T-cell (primary cell): ENCODE data around the gene SCTR. TPM values are rescaled to one million over a fixed set of nuclear protein-coding genes. Genes with fewer than 3 reads are reported as not detected.

Experiments used
- ATAC-seq, 4 experiments: fragments of 200-7000 bp in 3 of 4; fragments of 150-1000 bp in 1 of 4; cut with Tn5 transposase; replicated peaks in 1 of 4; 1 replicate in 3 of 4; 2 replicates in 1 of 4; pipeline ENCODE4 v1.10.0; 2021; ENCODE audit warnings: moderate library complexity in 3 of 4, mild to moderate bottlenecking in 2 of 4, moderate number of reproducible peaks in 1 of 4
- CTCF ChIA-PET, 2 donors: fragments of 300-600 bp; sonication (Branson Sonifier 250); formaldehyde crosslinking; loops; one replicate each; lab custom pipeline; 2022; ENCODE audit warnings: antibody characterized with exemption in 2 of 2; lab: Charles Lee
- POLR2A ChIA-PET, 2 donors: fragments of 300-600 bp; sonication (Branson Sonifier 250); formaldehyde crosslinking; loops; one replicate each; lab custom pipeline; 2022; ENCODE audit warnings: antibody characterized with exemption in 2 of 2; lab: Charles Lee
- DNase-seq, 35 experiments: peaks; one replicate each; pipeline versions ENCODE4 v3.0.0 to v3.0.0-alpha.2; 2013 to 2023
- H3K27ac ChIP-seq: one replicate; pipeline ENCODE4 v1.5.1; 2013; ENCODE audit warnings: low read length
- H3K27me3 ChIP-seq, 2 experiments: replicated peaks in 1 of 2; 1 replicate in 1 of 2; 2 replicates in 1 of 2; pipeline versions ENCODE4 v1.6.1 to v1.7.0; 2013; ENCODE audit warnings: low read length in 1 of 2, mixed read lengths in 1 of 2; ENCODE audit not compliant: control insufficient read depth in 2 of 2, insufficient read depth in 2 of 2; ENCODE audit errors: extremely low read depth in 1 of 2
- H3K36me3 ChIP-seq, 2 donors: 1 replicate in 1 of 2; 2 replicates in 1 of 2; pipeline versions ENCODE4 v1.6.1 to v1.7.0; 2013; ENCODE audit warnings: low read length in 1 of 2; ENCODE audit not compliant: control insufficient read depth in 2 of 2, insufficient read depth in 1 of 2; ENCODE audit errors: extremely low read depth in 1 of 2
- H3K4me1 ChIP-seq, 2 experiments: 1 replicate in 1 of 2; 2 replicates in 1 of 2; pipeline versions ENCODE4 v1.6.1 to v1.7.0; 2013; ENCODE audit warnings: low read length in 2 of 2, mixed read lengths in 1 of 2; ENCODE audit not compliant: insufficient read depth in 2 of 2, control insufficient read depth in 1 of 2; ENCODE audit errors: extremely low read depth in 1 of 2
- H3K4me3 ChIP-seq, 2 donors: 1 replicate in 1 of 2; 2 replicates in 1 of 2; pipeline versions ENCODE4 v1.5.1 to v1.7.0; 2013; ENCODE audit warnings: mild to moderate bottlenecking in 2 of 2, low read length in 1 of 2, moderate library complexity in 1 of 2; ENCODE audit not compliant: control insufficient read depth in 1 of 2; ENCODE audit errors: extremely low read depth in 1 of 2
- H3K9me3 ChIP-seq: 2 replicates; pipeline ENCODE4 v1.7.0; 2013
- H3K27ac Mint-ChIP-seq, 2 donors: one replicate each; pipeline ENCODE4 v1.8.0; 2020 to 2021; ENCODE audit warnings: mild to moderate bottlenecking in 2 of 2, mixed read lengths in 2 of 2
- H3K27me3 Mint-ChIP-seq, 2 donors: one replicate each; pipeline ENCODE4 v1.8.0; 2021 to 2022; ENCODE audit warnings: mixed read lengths in 2 of 2
- H3K36me3 Mint-ChIP-seq: one replicate; pipeline ENCODE4 v1.8.0; 2021; ENCODE audit warnings: mixed read lengths
- H3K4me1 Mint-ChIP-seq, 3 donors: one replicate each; pipeline ENCODE4 v1.8.0; 2020 to 2022; ENCODE audit warnings: mixed read lengths in 3 of 3, mild to moderate bottlenecking in 1 of 3
- H3K4me3 Mint-ChIP-seq, 3 donors: one replicate each; pipeline ENCODE4 v1.8.0; 2020 to 2022; ENCODE audit warnings: mild to moderate bottlenecking in 3 of 3, mixed read lengths in 3 of 3, moderate library complexity in 3 of 3
- H3K9me3 Mint-ChIP-seq, 3 donors: one replicate each; pipeline ENCODE4 v1.8.0; 2020 to 2022; ENCODE audit warnings: mixed read lengths in 3 of 3
- WGBS: methylation state at CpG from one replicate; pipeline ENCODE4 v1.1.5; 2013; ENCODE audit warnings: missing lambda C conversion rate; ENCODE audit not compliant: insufficient coverage; 5-methylcytosine and 5-hydroxymethylcytosine counted together
- total RNA-seq, 35 experiments: library from RNA in 6 of 35; stranded (reverse) in 6 of 35; fragments of 120-200 nt in 1 of 35; gene quantifications; one replicate each; pipeline versions ENCODE4 v1.2.1 to v1.2.4 and lab custom pipeline; 2013 to 2026

SCTR gene
- total RNA-seq, 5 donors from 2014 or later (not counting 1 experiment from before 2014, with no cell fraction given): not detected

DNA sequence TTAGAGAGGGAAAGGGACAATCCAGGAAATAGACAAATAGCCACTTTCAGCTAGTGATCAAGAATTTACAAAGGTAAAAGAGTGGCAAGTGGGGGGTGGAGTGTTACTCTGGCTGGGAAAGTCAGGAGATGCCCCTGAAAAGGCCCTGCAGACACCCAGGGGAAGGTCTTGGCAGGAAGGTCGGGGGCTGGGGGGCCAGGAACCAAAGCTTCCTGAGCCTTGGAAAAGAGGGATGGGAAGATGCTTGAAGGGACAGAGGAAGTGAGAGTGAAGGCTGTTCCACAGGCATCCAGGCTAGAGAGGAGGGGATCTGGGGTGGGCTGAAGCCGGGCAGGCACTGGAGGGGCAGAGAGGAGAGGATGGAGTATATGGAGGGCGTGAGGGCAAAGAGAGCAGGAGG is 96.5 kb downstream of the SCTR start:
- Mint-ChIP-seq H3K4me1 (peaks cover 6 to 12% (median 10%) of the 10 kb centered on the region in 3 donors), H3K27me3 (peaks cover 53 to 78% of the 10 kb centered on the region in 2 donors), H3K9me3 (no peaks in the 10 kb centered on the region), H3K27ac (no peak overlapping the region), H3K36me3 (no peaks in the 10 kb centered on the region), H3K4me3 (no peak overlapping the region)
- no peaks in the 10 kb centered on the region for H3K36me3 ChIP-seq
- no peak overlapping the region for H3K27ac ChIP-seq
- WGBS: 50% methylated on average over 2 of the region's 3 CpGs
- H3K9me3 ChIP-seq: no peaks in the 10 kb centered on the region
- H3K4me3 ChIP-seq: no peak overlapping the region
- DNase-seq (no peak), ATAC-seq (no peak)
- CTCF ChIA-PET: no interaction called here
- H3K27me3 ChIP-seq: peaks cover 0 to 64% of the 10 kb centered on the region in 2 experiments
- peaks cover 0 to 12% of the 10 kb centered on the region in 2 experiments for H3K4me1 ChIP-seq
- POLR2A ChIA-PET: no interaction called here

DNA sequence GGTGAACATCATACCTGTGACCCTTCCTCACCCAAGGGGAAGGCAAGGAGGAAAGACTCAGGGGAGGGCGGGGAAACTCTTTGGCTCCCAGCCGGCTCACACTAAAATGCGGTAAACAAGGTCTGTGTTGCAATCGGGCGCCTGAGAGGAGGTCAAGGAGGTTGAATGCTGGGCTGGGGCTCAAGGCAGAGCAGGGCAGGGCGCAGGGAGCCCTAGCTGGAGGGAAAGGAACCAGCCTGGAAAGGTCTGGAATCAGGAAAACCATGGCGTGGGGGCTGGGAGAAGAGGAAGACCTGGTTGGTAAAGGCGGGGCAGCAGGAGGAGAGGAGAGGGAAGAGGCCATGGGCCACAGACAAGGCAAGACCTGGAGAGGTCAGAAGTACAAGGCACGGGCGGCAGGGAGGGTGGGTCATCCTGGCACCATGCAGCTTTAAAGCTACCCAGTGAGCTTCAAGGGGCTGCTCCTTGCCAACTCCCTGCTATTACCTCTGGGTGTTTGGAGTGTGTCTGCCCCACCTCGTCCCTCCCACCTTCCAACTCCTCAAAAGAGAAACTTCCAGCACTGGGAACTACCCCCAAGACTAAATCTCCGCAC is 97.4 kb downstream of the SCTR start:
- H3K27me3 Mint-ChIP-seq: peaks cover 47 to 73% of the 10 kb centered on the region in 2 donors
- no peak overlapping the region for H3K4me3 ChIP-seq
- H3K27ac Mint-ChIP-seq: no peak overlapping the region
- H3K9me3 Mint-ChIP-seq: peaks cover 0 to 2% (median 0%) of the 10 kb centered on the region in 3 donors
- no peak for DNase-seq
- no peak for ATAC-seq
- CTCF ChIA-PET: no interaction called here
- POLR2A ChIA-PET: no interaction called here
- H3K4me3 Mint-ChIP-seq: no peak overlapping the region
- H3K9me3 ChIP-seq: no peaks in the 10 kb centered on the region
- peaks cover 0 to 55% of the 10 kb centered on the region in 2 experiments for H3K27me3 ChIP-seq
- H3K27ac ChIP-seq: no peak overlapping the region
- H3K36me3 ChIP-seq: no peaks in the 10 kb centered on the region
- peaks cover 0 to 5% (median 2%) of the 10 kb centered on the region in 3 donors for H3K4me1 Mint-ChIP-seq
- 80% methylated on average over 7 of the region's 12 CpGs for WGBS
- H3K4me1 ChIP-seq: peaks cover 0 to 5% of the 10 kb centered on the region in 2 experiments
- no peaks in the 10 kb centered on the region for H3K36me3 Mint-ChIP-seq

DNA sequence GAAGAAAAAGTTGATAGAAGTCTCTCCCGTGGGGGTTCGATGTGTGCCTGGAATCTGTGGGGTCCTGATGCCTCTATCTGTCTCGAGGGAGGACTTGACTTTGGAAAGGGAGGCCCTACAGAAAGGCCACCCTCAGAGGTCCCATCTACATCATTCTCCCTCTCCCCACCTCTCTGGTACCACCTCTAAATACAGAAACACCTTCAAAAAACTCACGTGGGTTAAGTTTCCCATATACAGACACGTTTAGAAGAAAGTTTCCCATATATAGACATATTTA is 97.9 kb downstream of the SCTR start:
- POLR2A ChIA-PET: no interaction called here
- ATAC-seq (no peak), DNase-seq (no peak)
- peaks cover 0 to 7% (median 0%) of the 10 kb centered on the region in 3 donors for H3K9me3 Mint-ChIP-seq
- H3K27ac ChIP-seq: no peak overlapping the region
- H3K4me3 Mint-ChIP-seq: no peak overlapping the region
- H3K27me3 ChIP-seq: peaks cover 0 to 54% of the 10 kb centered on the region in 2 experiments
- peaks cover 0 to 2% of the 10 kb centered on the region in 2 experiments for H3K4me1 ChIP-seq
- H3K4me1 Mint-ChIP-seq: peaks cover 0 to 5% (median 2%) of the 10 kb centered on the region in 3 donors
- WGBS: 79% methylated on average over 3 of the region's 5 CpGs
- no peak overlapping the region for H3K4me3 ChIP-seq
- H3K27me3 Mint-ChIP-seq: peaks cover 52 to 78% of the 10 kb centered on the region in 2 donors
- no peaks in the 10 kb centered on the region for H3K36me3 ChIP-seq
- H3K9me3 ChIP-seq: no peaks in the 10 kb centered on the region
- H3K27ac Mint-ChIP-seq: no peak overlapping the region
- CTCF ChIA-PET: no interaction called here
- H3K36me3 Mint-ChIP-seq: no peaks in the 10 kb centered on the region

DNA sequence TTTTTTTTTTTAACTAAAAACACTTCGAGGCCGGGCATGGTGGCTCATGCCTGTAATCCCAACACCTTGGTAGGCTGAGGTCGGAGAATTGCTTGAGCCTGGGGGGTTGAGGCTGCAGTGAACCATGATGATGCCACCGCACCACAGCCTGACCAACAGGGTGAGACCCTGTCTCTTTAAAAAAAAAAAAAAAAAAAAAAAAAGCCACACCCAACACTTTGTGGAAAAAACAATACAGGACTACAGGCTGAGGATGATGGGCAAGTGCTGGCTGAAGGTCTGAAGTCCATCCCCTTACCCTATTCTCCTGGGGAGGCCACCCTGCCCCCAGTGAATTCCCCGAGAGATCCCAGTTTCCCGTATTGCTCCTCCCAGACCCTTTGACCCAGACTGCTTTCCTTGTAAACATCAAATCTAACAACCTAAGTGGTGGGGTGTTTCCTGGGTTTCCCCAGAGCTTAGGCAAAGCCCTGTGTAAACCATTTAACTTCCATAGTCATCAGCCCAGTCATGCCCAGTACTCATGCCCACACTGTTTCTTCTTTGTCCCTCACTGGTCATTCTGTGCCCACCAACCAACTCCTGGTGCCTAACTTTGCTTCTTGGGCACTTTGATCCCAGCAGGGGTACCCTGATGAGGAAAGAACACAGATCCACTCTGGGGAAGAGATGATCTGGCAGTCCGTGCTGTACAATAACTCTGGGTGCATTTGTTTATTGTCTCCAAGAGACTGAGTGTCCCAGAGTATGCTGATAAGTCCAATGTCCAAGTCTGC is 98.5 kb downstream of the SCTR start:
- H3K36me3 Mint-ChIP-seq: no peaks in the 10 kb centered on the region
- H3K27me3 Mint-ChIP-seq: peaks cover 52 to 73% of the 10 kb centered on the region in 2 donors
- H3K36me3 ChIP-seq: no peaks in the 10 kb centered on the region
- CTCF ChIA-PET: no interaction called here
- 60% methylated on average over 1 of the region's 7 CpGs for WGBS
- H3K27ac Mint-ChIP-seq: no peak overlapping the region
- H3K9me3 ChIP-seq: no peaks in the 10 kb centered on the region
- no peak overlapping the region for H3K4me3 ChIP-seq
- H3K9me3 Mint-ChIP-seq: peaks cover 0 to 7% (median 0%) of the 10 kb centered on the region in 3 donors
- DNase-seq (no peak), ATAC-seq (no peak)
- POLR2A ChIA-PET: no interaction called here
- H3K4me3 Mint-ChIP-seq: no peak overlapping the region
- no peak overlapping the region for H3K27ac ChIP-seq
- peaks cover 0 to 53% of the 10 kb centered on the region in 2 experiments for H3K27me3 ChIP-seq
- H3K4me1 Mint-ChIP-seq: no peaks in the 10 kb centered on the region
- H3K4me1 ChIP-seq: no peaks in the 10 kb centered on the region

DNA sequence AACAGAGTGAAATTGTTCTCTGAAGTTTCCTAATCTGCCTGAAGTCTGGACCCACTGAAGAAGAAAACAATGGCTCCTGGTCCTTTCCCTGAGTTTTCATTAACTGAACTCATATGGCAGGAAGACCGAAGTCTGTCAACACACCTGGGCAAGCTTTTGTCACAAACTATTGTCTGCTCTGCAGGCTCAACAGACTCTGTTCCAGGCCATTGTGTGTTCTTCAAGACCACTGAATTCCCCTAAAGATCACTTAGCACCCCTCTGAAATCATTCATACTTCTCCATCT is 99.2 kb downstream of the SCTR start:
- H3K4me1 Mint-ChIP-seq: no peaks in the 10 kb centered on the region
- Histone ChIP-seq H3K27me3 (peaks cover 0 to 49% of the 10 kb centered on the region in 2 experiments), H3K4me1 (no peaks in the 10 kb centered on the region), H3K36me3 (no peaks in the 10 kb centered on the region), H3K27ac (no peak overlapping the region), H3K4me3 (no peak overlapping the region), H3K9me3 (no peaks in the 10 kb centered on the region)
- no peaks in the 10 kb centered on the region for H3K36me3 Mint-ChIP-seq
- H3K27ac Mint-ChIP-seq: no peak overlapping the region
- ChIA-PET CTCF (no interaction called here), POLR2A (no interaction called here)
- no peak for DNase-seq
- peaks cover 50 to 66% of the 10 kb centered on the region in 2 donors for H3K27me3 Mint-ChIP-seq
- ATAC-seq: no peak
- peaks cover 0 to 7% (median 0%) of the 10 kb centered on the region in 3 donors for H3K9me3 Mint-ChIP-seq
- no peak overlapping the region for H3K4me3 Mint-ChIP-seq
- WGBS: 100% methylated on average over 1 of the region's 1 CpG

DNA sequence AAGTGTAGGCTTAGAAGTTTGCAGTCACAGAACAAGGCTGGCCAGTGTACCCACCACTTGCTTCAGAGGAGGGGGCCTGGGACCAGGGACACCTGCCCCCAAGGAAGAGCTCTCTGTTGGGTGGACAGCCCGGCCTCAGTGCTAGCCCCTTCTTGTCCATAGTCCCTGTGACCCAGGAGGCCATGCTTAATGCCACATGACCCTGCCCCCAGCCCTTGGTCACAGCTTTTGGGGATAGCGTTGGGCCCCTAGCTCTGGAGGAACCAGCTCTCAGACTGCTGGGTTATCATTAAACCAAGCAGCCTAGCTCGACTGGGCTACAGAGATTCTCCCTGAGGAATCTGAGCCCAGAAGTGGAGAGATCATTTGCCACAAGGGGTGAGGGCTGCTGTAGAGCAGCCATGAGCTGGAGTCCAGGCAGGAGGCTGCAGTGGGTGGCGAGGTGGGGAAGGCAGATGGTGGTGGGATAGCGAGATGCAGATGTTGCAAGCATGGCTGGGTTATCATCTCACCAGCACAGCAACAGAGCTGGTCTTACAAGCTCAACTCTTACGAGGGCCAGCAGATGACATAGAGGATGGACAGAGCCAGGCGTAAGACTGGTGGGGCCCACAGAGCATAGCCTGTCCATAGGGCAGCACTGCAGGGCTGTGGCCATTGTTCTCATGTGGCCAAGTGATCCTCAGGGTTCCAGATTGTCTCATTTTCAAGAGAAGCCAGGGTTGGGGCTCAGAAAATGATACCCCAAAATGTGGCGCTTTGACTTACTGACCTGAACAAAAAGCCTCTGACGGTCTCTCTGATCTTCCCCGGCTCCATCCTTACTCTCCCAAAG is 99.8 kb downstream of the SCTR start:
- CTCF ChIA-PET: no interaction called here

More for the DNA sequence above, 99.8 kb downstream of the SCTR start:
- Histone ChIP-seq H3K4me1 (no peaks in the 10 kb centered on the region), H3K27ac (no peak overlapping the region), H3K4me3 (no peak overlapping the region), H3K27me3 (peaks cover 0 to 44% of the 10 kb centered on the region in 2 experiments), H3K36me3 (no peaks in the 10 kb centered on the region), H3K9me3 (no peaks in the 10 kb centered on the region)
- no peaks in the 10 kb centered on the region for H3K4me1 Mint-ChIP-seq
- no peak overlapping the region for H3K27ac Mint-ChIP-seq
- 80% methylated on average over 5 of the region's 10 CpGs for WGBS
- POLR2A ChIA-PET: no interaction called here
- H3K36me3 Mint-ChIP-seq: no peaks in the 10 kb centered on the region
- DNase-seq: no peak
- H3K4me3 Mint-ChIP-seq: no peak overlapping the region
- H3K27me3 Mint-ChIP-seq: peaks cover 50 to 61% of the 10 kb centered on the region in 2 donors
- peaks cover 0 to 7% (median 0%) of the 10 kb centered on the region in 3 donors for H3K9me3 Mint-ChIP-seq
- ATAC-seq: no peak
